NCI-H2196 treated with DMSO at 0.1 percent for 48 hours (cell line): Measurements from ENCODE around the gene CHD3.

Experiments
- DNase-seq: peaks from one replicate; lab custom pipeline; 2025; ENCODE audit not compliant: unreplicated experiment; lab: John Stamatoyannopoulos, UW

Gene CHD3

GRCh38 chr17:7888184-7888920, at the start of gene CHD3:
CHD3 (plus strand) TSS chr17:7888789; CDS start chr17:7889001, 212 bp downstream.
- DNase-seq, result no peak

DNA sequence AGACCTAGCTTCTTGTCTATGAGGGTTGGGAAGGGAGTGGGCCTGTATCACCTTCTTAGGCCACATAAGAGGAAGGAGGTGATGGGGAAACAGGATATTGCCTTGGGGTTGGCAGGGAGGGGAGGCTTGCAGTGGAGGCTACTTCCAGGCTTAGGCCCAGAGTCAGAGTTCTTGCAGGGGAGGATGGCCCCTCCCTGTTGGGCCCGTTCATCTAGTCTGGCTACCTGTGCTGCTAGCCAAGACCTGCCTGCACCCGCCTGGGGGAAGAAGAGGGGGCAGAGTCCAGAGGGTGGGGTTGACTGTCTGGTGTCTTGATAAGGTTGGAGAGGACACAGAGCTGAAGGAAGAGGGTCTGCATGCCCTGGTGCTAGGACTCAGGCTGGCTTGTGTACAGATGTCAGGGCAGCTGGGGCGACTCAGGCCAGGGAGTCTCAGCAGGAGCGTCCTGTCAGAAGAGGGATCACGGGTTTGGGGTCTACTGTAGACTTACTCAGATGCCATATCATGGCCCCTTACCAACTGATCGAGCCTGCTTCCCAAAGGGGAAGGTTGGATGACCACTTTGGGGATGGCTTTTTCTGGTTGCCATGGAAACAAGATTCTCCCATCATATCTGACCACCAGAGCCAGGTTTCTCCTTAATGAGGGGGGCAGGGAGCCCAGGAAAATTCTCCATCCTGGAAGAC, 49.3 kb upstream of the CHD3 start:
- no peak for DNase-seq

DNA sequence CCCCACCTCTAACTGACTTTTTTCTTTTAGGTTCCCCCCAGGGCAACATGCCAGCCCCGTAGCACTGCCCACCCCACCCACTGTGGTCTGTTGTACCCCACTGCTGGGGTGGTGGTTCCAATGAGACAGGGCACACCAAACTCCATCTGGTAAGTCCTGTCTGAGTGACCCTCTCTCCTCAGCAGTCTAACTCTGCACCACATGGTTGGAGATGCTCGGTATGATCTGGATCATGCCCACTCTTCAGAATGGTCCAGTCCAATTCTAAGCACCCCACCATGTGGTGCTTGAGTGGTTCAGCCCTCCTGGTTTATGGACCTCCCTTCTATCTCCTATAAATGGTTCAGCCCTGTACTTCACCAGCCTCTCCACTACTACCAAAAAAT, 48.7 kb upstream of the CHD3 start:
- DNase-seq, result no peak

DNA sequence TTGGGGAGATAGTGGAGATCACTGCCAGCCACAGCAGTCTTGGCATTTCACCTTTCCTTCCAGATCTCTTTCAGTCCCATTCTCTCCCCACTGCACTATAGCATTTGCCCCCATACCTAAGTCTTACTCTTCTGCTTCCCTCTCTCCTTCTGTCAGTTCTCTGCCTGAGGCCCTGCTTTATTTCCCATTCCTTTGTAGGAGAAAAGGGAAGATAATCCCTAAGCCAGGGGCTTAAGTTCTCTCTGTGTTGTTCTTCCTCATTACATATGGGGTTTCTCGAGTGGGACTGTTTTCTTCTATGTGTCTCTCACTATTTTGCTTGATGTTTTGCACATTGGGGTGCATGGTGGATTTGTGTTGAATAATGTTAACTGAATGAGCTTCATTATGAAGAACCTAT, 48.1 kb upstream of the CHD3 start:
- no peak for DNase-seq

DNA sequence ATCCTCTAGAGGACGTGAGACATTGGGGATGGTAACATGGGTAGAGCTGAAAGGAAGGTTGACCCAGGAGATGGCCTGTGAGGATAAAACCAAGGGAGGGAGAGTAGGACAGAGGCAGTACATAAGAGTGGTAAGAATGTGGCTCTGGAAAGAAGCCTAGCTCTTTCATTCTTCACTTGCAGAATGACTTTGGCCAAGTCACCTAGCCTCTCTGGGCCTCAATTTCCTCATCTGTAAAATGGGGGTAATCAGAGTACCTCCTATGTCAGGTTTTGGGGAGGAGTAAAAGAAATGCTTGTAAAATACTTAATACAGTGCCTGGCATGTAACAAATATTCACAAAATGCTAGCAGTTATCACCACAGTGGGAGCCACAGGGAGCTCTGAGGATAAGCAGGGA, 47.7 kb upstream of the CHD3 start:
- DNase-seq, result no peak

DNA sequence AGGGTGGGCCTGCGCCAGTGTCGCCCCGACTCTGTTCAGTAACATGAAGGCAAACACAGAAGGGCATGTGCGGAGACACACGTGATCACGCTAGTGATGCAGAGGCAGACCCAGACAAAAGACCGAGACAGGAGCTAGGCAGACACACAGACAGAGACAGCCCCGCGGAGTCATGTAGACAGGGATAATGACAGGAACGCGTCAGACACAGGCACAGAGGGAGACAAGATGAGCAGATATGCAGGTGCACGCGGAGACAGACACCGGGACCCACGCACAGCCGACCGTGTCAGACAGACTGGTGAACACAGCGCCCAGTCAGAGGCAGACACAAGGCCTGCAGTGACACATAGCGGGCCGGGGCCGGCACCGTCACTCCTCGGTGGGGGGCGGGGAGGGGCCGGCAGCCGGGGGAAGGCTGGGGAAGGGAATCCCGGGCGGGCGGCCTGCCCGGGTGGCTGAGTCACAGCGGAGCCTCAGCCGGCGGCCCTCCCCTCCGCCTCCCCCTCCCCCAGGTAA, 47.1 kb upstream of the CHD3 start:
- DNase-seq, result no peak

- peak; percentile 69 for DNase-seq
Observed at GRCh38 chr17:7841915-7842379, 46.6 kb upstream of the CHD3 start.

GRCh38 chr17:7842380-7843256, 46.0 kb upstream of the CHD3 start:
- DNase-seq, result no peak

GRCh38 chr17:7843257-7843535, 45.4 kb upstream of the CHD3 start:
- no peak for DNase-seq

GRCh38 chr17:7843536-7844291, 44.9 kb upstream of the CHD3 start:
- DNase-seq, result peak; percentile 37

GRCh38 chr17:7844292-7845154, 44.1 kb upstream of the CHD3 start:
- peak; percentile 70 for DNase-seq

DNA sequence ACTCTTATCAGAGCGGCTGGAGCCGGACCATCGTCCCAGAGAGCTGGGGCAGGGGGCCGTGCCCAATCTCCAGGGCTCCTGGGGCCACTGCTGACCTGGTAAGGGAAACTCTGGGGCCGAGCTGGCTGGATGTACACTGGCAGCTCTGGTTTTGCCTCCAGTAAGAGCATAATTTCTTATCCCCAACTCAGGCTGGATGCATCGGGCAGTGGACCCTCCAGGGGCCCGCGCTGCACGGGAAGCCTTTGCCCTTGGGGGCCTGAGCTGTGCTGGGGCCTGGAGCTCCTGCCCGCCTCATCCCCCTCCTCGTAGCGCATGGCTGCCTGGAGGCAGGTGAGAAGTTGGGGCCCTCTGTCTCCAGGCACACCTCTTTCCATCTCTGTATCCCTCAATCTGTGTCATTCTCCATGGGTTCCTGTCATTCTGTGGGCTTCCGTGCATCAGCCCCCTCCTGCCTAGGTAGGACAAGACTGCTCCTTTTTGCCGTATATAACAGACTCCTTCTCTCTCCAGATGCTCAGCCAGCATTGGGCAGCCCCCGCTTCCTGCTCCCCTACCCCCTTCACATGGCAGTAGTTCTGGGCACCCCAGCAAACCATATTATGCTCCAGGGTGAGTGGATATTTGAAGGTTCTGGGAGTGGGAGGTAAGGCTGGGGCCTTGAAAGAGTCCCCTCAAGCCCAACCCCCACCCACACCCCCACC, 43.1 kb upstream of the CHD3 start:
- no peak for DNase-seq

DNA sequence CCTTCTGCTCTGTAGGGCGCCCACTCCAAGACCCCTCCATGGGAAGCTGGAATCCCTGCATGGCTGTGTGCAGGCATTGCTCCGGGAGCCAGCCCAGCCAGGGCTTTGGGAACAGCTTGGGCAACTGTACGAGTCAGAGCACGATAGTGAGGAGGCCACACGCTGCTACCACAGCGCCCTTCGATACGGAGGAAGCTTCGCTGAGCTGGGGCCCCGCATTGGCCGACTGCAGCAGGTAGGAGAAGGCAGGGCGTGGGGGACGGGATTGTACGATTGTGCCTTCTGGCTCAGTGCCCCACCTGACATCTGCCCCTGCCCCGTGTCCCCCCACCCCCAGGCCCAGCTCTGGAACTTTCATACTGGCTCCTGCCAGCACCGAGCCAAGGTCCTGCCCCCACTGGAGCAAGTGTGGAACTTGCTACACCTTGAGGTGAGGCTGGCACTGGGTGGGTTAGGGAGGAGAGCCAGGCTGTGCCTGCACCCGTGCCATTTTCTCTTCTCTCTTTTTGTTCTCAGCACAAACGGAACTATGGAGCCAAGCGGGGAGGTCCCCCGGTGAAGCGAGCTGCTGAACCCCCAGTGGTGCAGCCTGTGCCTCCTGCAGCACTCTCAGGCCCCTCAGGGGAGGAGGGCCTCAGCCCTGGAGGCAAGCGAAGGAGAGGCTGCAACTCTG, 42.4 kb upstream of the CHD3 start:
- DNase-seq, result no peak

DNA sequence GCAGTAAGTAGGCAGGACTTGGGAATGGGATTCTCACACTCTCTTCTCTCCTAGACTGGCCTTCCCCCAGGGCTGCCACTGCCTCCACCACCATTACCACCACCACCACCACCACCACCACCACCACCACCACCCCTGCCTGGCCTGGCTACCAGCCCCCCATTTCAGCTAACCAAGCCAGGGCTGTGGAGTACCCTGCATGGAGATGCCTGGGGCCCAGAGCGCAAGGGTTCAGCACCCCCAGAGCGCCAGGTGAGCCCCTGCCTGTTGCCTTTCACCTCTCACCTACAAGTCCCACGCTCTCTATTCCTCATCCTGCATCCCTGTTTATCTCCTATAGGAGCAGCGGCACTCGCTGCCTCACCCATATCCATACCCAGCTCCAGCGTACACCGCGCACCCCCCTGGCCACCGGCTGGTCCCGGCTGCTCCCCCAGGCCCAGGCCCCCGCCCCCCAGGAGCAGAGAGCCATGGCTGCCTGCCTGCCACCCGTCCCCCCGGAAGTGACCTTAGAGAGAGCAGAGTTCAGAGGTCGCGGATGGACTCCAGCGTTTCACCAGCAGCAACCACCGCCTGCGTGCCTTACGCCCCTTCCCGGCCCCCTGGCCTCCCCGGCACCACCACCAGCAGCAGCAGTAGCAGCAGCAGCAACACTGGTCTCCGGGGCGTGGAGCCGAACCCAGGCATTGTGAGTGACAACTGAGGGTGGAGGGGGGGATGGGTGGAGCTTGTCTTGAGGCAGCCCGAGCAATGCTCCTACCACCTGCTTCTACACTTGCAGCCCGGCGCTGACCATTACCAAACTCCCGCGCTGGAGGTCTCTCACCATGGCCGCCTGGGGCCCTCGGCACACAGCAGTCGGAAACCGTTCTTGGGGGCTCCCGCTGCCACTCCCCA, 41.6 kb upstream of the CHD3 start:
- no peak for DNase-seq

DNA sequence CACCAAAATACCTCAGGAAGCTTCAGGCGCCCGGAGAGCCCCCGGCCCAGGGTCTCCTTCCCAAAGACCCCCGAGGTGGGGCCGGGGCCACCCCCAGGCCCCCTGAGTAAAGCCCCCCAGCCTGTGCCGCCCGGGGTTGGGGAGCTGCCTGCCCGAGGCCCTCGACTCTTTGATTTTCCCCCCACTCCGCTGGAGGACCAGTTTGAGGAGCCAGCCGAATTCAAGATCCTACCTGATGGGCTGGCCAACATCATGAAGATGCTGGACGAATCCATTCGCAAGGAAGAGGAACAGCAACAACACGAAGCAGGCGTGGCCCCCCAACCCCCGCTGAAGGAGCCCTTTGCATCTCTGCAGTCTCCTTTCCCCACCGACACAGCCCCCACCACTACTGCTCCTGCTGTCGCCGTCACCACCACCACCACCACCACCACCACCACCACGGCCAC, 40.4 kb upstream of the CHD3 start:
- no peak for DNase-seq

- no peak for DNase-seq
Observed at GRCh38 chr17:7848739-7849129, 39.9 kb upstream of the CHD3 start.

- DNase-seq, result no peak
Observed at GRCh38 chr17:7849130-7849750, 39.3 kb upstream of the CHD3 start.
